ENCODE results near the gene ARFGEF3. TPM values are rescaled to one million over a fixed set of nuclear protein-coding genes. Genes with fewer than 3 reads are reported as not detected.
"Not testable (repeated sequence)": the region's sequence is repeated elsewhere in the genome, so short reads cannot be mapped to it uniquely, and the experiment has no call there.

The ARFGEF3 gene
- total RNA-seq, 1 experiment from 2014 or later, result 7.0 TPM

DNA sequence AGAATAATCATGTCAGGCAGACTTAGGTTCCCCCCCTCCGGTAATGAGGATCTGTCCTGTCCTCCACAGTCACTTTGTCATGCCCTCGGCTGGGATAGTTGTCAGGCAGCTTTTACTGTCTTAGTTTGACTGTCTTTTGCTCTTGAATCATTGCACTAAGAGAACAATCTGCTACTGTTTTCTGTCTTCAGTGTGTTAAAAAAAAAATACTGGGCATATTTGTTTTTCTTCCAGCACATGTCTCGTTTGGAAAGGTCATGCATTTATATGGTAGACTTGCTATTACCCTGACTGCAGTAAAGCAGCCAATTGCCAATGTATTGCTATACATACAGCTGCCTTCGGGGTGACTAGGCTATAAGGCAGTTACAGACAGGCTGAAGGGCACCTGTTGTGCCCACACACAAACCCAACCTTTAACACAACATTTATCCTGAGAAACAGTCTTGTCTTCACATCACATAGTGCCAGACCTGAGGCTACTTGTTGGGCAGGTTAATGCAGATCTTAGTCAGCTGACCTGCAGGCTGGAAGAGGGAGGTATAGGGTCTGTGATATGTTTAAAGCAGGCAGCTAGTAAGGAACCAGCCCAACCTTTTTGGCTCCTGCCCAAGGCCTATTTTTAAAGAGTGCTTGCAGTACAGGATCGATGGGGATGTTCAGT lies 26.7 kb downstream of the ARFGEF3 start:
- Histone ChIP-seq H3K27me3 (ENCODE audit: control insufficient read depth, insufficient read depth, low read length) (no peaks in the 10 kb centered on the region), H3K4me3 (ENCODE audit: insufficient read depth, low read depth, low read length) (no peak overlapping the region), H3K36me3 (replicated peaks; ENCODE audit: control insufficient read depth, insufficient read depth, low read length) (no peaks in the 10 kb centered on the region)
- no peak for DNase-seq

DNA sequence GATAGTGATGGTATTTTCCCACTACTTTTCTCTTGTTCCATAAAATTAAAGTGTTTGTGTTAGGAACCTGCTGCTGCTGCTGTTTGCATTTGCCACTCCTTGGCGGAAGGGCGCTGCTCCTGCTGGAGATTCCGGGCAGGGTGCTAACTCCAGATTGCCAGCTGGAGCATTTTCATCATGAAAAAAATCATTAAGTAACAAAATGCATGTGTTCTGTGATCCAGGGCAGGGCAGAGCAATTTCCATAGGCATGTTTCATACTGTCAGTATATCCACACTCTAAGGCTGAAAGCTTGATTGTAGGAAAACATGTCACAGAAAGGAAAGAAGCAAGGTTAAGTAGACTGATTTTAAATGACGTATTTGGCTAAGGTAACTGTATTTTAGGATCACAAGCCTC lies 32.5 kb downstream of the ARFGEF3 start:
- Histone ChIP-seq H3K27me3 (ENCODE audit: control insufficient read depth, insufficient read depth, low read length) (no peaks in the 10 kb centered on the region), H3K4me3 (ENCODE audit: insufficient read depth, low read depth, low read length) (no peak overlapping the region), H3K36me3 (replicated peaks; ENCODE audit: control insufficient read depth, insufficient read depth, low read length) (no peaks in the 10 kb centered on the region)
- DNase-seq, result no peak

DNA sequence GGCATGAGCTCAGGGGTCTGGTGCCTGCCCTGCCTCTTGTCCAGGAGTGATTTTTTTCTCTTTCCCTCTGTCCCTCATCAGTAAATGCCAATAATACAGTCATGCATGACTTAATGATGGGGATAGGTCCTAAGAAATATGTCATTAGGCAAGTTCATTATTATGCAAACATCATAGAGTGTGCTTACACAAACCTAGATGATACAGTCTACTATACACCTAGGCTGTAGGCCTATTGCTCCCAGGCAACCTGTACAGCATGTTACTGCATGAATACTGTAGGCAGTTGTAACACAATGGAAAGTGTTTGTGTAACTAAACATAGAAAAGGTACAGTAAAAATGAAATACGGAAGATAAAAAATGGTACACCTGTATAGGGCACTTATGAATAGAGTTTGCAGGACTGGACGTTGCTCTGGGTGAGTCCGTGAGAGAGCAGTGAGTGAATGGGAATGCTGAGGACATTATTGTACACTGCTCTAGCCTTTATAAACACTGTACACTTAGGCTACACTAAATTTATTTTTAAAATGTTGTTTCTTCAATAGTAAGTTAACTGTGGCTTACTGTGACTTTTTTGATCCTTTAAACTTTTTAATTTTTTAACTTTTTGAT lies 34.5 kb downstream of the ARFGEF3 start:
- H3K36me3 ChIP-seq (replicated peaks; ENCODE audit: control insufficient read depth, insufficient read depth, low read length), result no peaks in the 10 kb centered on the region
- H3K4me3 ChIP-seq (ENCODE audit: insufficient read depth, low read depth, low read length), result no peak overlapping the region
- no peak for DNase-seq
- no peaks in the 10 kb centered on the region for H3K27me3 ChIP-seq (ENCODE audit: control insufficient read depth, insufficient read depth, low read length)

DNA sequence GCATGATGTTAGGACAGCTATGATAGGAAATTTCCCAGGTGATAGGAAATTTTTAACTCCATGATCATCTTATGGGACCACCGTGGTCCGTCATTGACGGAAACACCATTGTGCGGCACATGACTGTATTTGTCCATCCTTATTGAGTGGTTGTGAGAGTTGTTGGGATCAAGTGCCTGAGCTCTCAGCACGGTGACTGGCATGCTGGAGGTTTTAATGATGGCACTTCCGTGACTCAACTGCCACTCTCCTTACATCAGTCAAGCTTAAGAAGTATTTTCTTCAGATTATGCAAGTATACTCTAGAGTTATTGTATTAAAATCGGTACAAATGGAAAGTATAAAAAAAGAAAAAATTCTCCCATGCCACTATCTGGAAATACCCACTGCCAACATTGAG lies 35.8 kb downstream of the ARFGEF3 start:
- H3K4me3 ChIP-seq (ENCODE audit: insufficient read depth, low read depth, low read length), result no peak overlapping the region
- DNase-seq, result no peak
- no peaks in the 10 kb centered on the region for H3K27me3 ChIP-seq (ENCODE audit: control insufficient read depth, insufficient read depth, low read length)
- H3K36me3 ChIP-seq (replicated peaks; ENCODE audit: control insufficient read depth, insufficient read depth, low read length), result no peaks in the 10 kb centered on the region

DNA sequence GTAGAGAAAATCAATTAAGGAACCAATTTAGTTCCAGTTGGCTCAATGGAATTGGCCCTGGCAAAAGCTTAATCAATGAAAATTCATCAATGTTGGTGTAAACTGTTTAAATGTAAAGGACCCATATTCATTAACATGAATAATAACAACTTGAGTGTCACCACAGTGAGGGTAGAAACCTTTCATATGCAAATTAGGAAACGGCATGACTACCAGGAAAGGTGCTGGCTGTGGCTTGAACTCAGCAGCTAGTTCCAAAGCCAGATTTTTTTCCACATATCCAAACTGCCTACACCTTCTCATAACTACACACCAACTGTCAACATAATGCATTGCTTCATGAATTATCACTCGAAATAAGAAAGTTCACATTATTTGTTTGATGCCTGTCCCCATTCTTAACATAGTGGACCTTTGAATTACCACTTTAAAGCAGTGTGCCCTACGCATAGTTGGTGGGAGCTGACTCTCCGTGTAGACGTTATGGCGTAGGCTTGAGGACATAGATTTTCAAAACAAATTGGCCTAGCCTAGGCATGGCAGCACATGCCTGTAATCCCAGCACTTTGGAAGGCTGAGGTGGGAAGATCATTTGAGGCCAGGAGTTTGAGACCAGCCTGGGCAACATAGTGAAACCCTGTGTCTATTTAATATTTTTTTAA lies 36.8 kb downstream of the ARFGEF3 start:
- no peaks in the 10 kb centered on the region for H3K36me3 ChIP-seq (replicated peaks; ENCODE audit: control insufficient read depth, insufficient read depth, low read length)
- H3K27me3 ChIP-seq (ENCODE audit: control insufficient read depth, insufficient read depth, low read length), result no peaks in the 10 kb centered on the region
- H3K4me3 ChIP-seq (ENCODE audit: insufficient read depth, low read depth, low read length), result no peak overlapping the region
- peak; percentile 11 for DNase-seq

DNA sequence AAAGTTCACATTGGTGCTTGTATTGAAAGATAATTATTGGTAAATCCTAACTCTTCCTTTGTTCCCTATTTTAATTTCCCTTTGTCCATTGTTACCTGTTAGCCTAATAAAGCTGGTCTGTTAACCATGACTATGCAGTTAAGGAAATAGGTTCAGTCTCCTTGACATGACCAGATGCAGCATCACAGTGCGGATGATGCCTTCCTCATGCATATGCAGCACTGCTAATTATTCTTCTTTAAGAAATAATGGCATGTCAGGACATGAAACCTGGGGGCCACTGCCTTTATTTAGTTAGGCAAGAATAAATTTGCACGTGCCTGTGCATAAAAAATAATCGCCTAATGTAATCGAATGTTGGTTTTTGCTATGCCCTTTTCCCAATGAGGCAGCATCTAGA lies 40.1 kb downstream of the ARFGEF3 start:
- no peaks in the 10 kb centered on the region for H3K36me3 ChIP-seq (replicated peaks; ENCODE audit: control insufficient read depth, insufficient read depth, low read length)
- DNase-seq, result no peak
- no peaks in the 10 kb centered on the region for H3K27me3 ChIP-seq (ENCODE audit: control insufficient read depth, insufficient read depth, low read length)
- H3K4me3 ChIP-seq (ENCODE audit: insufficient read depth, low read depth, low read length), result no peak overlapping the region

DNA sequence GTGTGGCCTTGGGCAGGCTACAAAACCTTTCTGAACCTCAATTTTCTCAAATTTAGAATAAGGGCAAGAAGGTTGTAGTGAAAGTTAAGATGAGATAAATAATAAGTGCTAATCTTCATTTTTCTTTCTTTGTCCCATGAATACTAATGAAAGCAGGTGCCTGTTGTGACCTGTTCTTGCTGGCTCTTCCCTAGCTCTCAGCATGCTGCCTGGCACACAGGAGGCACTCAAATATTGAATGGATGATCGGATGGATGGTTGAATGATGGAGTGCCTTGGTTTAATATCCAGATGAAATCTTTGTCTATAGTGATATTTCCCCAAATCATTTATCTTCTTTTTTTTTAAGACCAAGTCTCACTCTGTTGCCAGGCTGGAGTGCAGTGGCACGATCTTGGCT lies 41.6 kb downstream of the ARFGEF3 start:
- no peak for DNase-seq
- Histone ChIP-seq H3K27me3 (ENCODE audit: control insufficient read depth, insufficient read depth, low read length) (no peaks in the 10 kb centered on the region), H3K36me3 (replicated peaks; ENCODE audit: control insufficient read depth, insufficient read depth, low read length) (no peaks in the 10 kb centered on the region), H3K4me3 (ENCODE audit: insufficient read depth, low read depth, low read length) (no peak overlapping the region)

DNA sequence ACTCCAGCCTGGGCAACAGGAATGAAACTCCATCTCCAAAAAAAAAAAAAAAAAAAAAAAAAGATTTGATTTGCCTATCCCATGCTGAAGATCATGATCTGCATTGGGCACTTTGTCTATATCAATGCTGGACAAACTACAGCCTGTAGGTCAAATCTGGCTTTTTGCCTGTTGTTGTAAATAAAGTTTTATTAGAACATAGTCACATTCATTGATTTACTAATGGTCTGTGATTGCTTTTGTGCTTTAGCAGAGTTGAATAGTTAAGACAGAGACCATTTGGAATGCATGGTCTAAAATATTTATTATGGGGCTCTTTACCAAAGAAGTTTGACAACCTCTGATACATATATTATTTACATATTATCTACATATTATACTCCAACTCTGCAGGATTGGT lies 42.6 kb downstream of the ARFGEF3 start:
- Histone ChIP-seq H3K4me3 (ENCODE audit: insufficient read depth, low read depth, low read length) (no peak overlapping the region), H3K36me3 (replicated peaks; ENCODE audit: control insufficient read depth, insufficient read depth, low read length) (no peaks in the 10 kb centered on the region), H3K27me3 (ENCODE audit: control insufficient read depth, insufficient read depth, low read length) (no peaks in the 10 kb centered on the region)
- DNase-seq, result no peak

DNA sequence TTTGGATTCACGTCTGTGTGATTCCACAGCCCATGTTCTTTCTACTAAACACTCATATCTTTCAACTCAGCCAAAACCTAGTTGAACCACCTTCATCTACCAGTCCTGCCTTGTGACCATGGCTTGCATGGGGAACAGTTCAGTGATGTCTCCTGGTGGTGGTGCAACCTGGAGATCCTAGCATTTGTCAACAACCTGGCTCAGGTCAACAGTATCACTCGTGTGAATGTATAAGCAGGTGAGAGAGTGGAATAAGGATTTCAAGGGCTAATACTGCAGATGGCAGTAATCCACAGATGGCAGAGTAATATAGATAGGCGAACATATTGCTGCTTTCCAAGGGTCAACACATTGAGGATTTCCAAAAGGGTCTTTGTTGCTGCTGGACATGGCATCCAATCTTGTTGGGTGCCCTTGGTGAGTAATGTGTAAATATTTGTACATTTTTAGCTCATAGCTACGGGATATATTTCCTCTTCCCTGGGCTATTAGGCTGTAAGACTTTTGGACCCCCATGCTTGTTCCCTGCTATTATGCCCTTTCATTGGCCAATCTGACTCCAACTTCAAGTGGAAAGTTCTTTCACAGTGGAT lies 43.1 kb downstream of the ARFGEF3 start:
- no peaks in the 10 kb centered on the region for H3K27me3 ChIP-seq (ENCODE audit: control insufficient read depth, insufficient read depth, low read length)
- H3K4me3 ChIP-seq (ENCODE audit: insufficient read depth, low read depth, low read length), result no peak overlapping the region
- no peak for DNase-seq
- no peaks in the 10 kb centered on the region for H3K36me3 ChIP-seq (replicated peaks; ENCODE audit: control insufficient read depth, insufficient read depth, low read length)

DNA sequence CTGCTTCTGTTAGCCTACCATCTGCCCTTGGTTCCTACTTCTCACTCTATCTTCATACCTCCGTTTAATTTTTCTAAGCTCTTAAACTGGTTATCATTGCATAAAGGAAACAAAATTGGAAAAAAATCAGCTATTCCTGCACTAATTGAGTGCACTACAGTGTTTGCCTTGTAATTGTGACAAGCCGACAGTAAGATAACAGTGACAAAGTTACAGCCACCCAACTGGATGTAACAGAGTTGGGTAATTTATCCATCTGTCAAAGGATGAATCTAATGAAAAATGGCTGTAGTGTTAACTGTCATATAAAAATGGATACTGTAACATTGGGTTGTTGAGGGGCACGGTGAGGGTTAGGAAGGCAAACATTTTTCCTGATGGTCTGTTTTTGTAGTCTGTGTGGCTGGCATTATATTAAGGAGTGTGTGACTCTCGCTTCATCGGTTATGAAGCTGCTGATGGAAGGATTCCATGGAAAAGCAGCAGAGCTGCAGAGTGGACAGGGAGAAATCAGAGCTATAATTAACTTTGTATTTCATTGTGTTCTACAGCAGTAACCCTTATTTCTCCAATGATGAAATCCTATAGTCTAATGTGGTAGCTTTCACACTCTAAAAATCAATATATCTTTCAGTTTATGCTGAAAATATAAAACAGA lies 43.8 kb downstream of the ARFGEF3 start:
- Histone ChIP-seq H3K36me3 (replicated peaks; ENCODE audit: control insufficient read depth, insufficient read depth, low read length) (no peaks in the 10 kb centered on the region), H3K4me3 (ENCODE audit: insufficient read depth, low read depth, low read length) (no peak overlapping the region), H3K27me3 (ENCODE audit: control insufficient read depth, insufficient read depth, low read length) (no peaks in the 10 kb centered on the region)
- DNase-seq, result no peak

DNA sequence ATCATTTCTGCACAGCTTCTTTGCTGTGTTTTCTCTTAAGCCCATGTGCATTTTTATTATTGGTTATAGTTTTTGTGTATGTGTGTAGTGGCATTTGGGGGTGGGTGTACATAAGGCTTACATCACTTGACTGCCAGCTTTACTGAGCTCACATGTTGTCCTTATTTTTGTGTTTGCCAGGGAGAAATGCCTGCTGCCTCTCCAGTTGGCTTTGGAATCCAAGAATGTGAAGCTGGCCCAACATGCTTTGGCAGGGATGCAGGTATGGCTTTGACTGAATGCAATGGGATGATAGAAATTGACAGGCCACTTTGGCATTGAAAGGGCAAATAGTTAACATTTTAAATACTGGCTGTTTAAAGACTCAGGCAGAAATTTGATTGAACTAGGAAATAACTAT lies 45.1 kb downstream of the ARFGEF3 start:
- H3K36me3 ChIP-seq (replicated peaks; ENCODE audit: control insufficient read depth, insufficient read depth, low read length), result no peaks in the 10 kb centered on the region
- H3K27me3 ChIP-seq (ENCODE audit: control insufficient read depth, insufficient read depth, low read length), result no peaks in the 10 kb centered on the region
- H3K4me3 ChIP-seq (ENCODE audit: insufficient read depth, low read depth, low read length), result no peak overlapping the region
- no peak for DNase-seq

DNA sequence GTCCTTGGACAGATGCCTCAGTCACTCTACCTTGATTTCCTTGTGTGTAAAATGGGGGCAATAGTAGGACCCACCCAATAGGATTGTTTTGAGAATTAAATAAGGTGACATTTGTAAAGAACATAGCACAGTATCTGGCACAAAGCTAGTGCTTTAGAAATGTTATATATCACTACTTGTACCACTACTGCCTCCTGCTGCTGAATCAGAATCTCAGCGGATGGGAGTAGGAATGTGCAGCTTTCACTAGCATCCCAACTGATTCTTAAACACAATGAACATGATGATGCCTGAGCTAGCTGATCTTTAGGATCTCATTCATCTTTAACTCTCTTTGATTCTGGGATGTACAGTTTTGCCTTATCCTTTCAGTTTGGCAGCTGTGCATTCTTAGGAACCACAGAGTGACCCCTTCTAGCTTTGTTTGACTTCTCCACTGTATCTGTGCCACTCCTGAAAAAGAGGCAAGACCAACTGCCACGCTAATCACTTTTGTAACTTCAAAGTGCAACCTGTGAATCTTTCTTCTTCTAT lies 49.4 kb downstream of the ARFGEF3 start:
- DNase-seq, result peak; percentile 13
- Histone ChIP-seq H3K27me3 (ENCODE audit: control insufficient read depth, insufficient read depth, low read length) (no peaks in the 10 kb centered on the region), H3K4me3 (ENCODE audit: insufficient read depth, low read depth, low read length) (no peak overlapping the region), H3K36me3 (replicated peaks; ENCODE audit: control insufficient read depth, insufficient read depth, low read length) (no peaks in the 10 kb centered on the region)

DNA sequence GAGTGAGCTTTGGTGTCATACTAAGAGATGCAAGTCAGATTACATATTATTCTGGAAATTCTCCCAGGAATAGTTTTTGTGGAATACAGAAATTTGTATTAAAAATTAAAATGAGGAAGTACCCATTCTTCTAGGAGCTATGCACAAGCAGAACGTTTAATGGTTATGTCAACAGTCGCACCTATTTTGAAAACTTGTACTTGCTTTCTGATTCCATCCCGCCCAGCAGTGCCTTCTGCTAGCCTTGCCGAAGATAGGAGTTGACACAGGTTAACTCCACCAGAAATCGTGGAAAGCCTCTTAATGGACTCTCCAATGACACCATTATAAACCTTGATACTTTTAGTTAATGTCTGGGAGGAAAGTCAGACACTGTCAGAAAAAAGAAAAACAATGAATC lies 49.9 kb downstream of the ARFGEF3 start:
- no peak for DNase-seq
- H3K4me3 ChIP-seq (ENCODE audit: insufficient read depth, low read depth, low read length), result no peak overlapping the region
- H3K36me3 ChIP-seq (replicated peaks; ENCODE audit: control insufficient read depth, insufficient read depth, low read length), result no peaks in the 10 kb centered on the region
- H3K27me3 ChIP-seq (ENCODE audit: control insufficient read depth, insufficient read depth, low read length), result no peaks in the 10 kb centered on the region

DNA sequence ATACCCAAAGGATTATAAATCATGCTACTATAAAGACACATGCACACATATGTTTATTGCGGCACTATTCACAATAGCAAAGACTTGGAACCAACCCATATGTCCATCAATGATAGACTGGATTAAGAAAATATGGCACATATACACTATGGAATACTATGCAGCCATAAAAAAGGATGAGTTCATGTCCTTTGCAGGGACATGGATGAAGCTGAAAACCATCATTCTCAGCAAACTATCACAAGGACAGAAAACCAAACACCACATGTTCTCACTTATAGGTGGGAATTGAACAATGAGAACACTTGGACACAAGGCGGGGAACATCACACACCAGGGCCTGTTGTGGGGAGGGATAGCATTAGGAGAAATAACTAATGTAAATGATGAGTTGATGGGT lies 50.8 kb downstream of the ARFGEF3 start:
- H3K36me3 ChIP-seq (replicated peaks; ENCODE audit: control insufficient read depth, insufficient read depth, low read length); DNase-seq; H3K27me3 ChIP-seq (ENCODE audit: control insufficient read depth, insufficient read depth, low read length); H3K4me3 ChIP-seq (ENCODE audit: insufficient read depth, low read depth, low read length): not testable (repeated sequence)
